CD4-positive, alpha-beta T cell (primary cell): Measurements from ENCODE around the gene QSER1. TPM values are rescaled to one million over a fixed set of nuclear protein-coding genes. Genes with fewer than 3 reads are reported as not detected.

Experiments used
- ATAC-seq: fragments of 200-7000 bp; cut with Tn5 transposase; one replicate; pipeline ENCODE4 v1.10.0; 2022; ENCODE audit warnings: mild to moderate bottlenecking; ENCODE audit not compliant: poor library complexity
- CTCF ChIA-PET: fragments of 350-600 bp; sonication (Branson Sonifier 250); formaldehyde crosslinking; loops from one replicate; lab custom pipeline; 2021; ENCODE audit warnings: antibody characterized with exemption, inconsistent platforms; lab: Charles Lee
- POLR2A ChIA-PET: fragments of 350-600 bp; sonication (Branson Sonifier 250); formaldehyde crosslinking; loops from one replicate; lab custom pipeline; 2021; ENCODE audit warnings: antibody characterized with exemption, inconsistent platforms; lab: Charles Lee
- DNase-seq, 14 experiments: peaks; one replicate each; pipeline ENCODE4 v3.0.0-alpha.2; 2013 to 2020; ENCODE audit warnings: mixed read lengths in 2 of 14
- H3K27ac ChIP-seq, 2 donors: one replicate each; pipeline versions ENCODE4 v1.5.1 to v1.7.0; 2013; ENCODE audit warnings: low read length in 2 of 2, low read depth in 1 of 2, mild to moderate bottlenecking in 1 of 2
- H3K27me3 ChIP-seq, 2 experiments: 1 replicate in 1 of 2; 2 replicates in 1 of 2; pipeline versions ENCODE4 v1.6.1 to v1.7.0; 2013; ENCODE audit warnings: low read length in 2 of 2, control low read depth in 1 of 2, mild to moderate bottlenecking in 1 of 2, moderate library complexity in 1 of 2; ENCODE audit not compliant: insufficient read depth in 2 of 2, control insufficient read depth in 1 of 2
- H3K36me3 ChIP-seq: one replicate; pipeline ENCODE4 v1.6.1; 2013; ENCODE audit warnings: low read length, control low read depth; ENCODE audit not compliant: insufficient read depth
- H3K4me1 ChIP-seq: one replicate; pipeline ENCODE4 v1.6.1; 2013; ENCODE audit warnings: low read length, control low read depth; ENCODE audit not compliant: insufficient read depth
- H3K4me3 ChIP-seq: one replicate; pipeline ENCODE4 v1.5.1; 2013; ENCODE audit warnings: mild to moderate bottlenecking, low read length, moderate library complexity
- H3K9me3 ChIP-seq, 2 experiments: 1 replicate in 1 of 2; 2 replicates in 1 of 2; pipeline versions ENCODE4 v1.6.1 to v1.7.0; 2013; ENCODE audit warnings: low read length in 2 of 2, mild to moderate bottlenecking in 2 of 2, control low read depth in 1 of 2, moderate library complexity in 1 of 2; ENCODE audit not compliant: control insufficient read depth in 1 of 2, insufficient read depth in 1 of 2
- H3K27ac Mint-ChIP-seq: one replicate; pipeline ENCODE4 v1.8.0; 2020; ENCODE audit warnings: mixed read lengths
- H3K27me3 Mint-ChIP-seq: one replicate; pipeline ENCODE4 v1.8.0; 2021; ENCODE audit warnings: mixed read lengths
- H3K36me3 Mint-ChIP-seq: one replicate; pipeline ENCODE4 v1.8.0; 2021; ENCODE audit warnings: low read depth, mixed read lengths
- H3K4me1 Mint-ChIP-seq: one replicate; pipeline ENCODE4 v1.8.0; 2021; ENCODE audit warnings: low read depth, mixed read lengths
- H3K4me3 Mint-ChIP-seq: one replicate; pipeline ENCODE4 v1.8.0; 2020; ENCODE audit warnings: mild to moderate bottlenecking, mixed read lengths
- H3K9me3 Mint-ChIP-seq: one replicate; pipeline ENCODE4 v1.8.0; 2020; ENCODE audit warnings: mixed read lengths
- CTCF ChIP-seq: fragments of 200-600 bp; IDR thresholded peaks from one replicate; pipeline ENCODE4 v1.8.0; 2022; ENCODE audit warnings: antibody characterized with exemption, mild to moderate bottlenecking
- intact Hi-C, 2 experiments: fragments of 100-400 bp; cut with DNase I in 1 of 2; cut with micrococcal nuclease in 1 of 2; formaldehyde crosslinking; loops; one replicate each; pipeline versions ENCODE4 v1.15.1 to v1.9.0; 2023 to 2025; cut with DNase I, micrococcal nuclease
- total RNA-seq, 174 experiments: library from RNA in 2 of 174; stranded (reverse) in 2 of 174; gene quantifications; one replicate each; pipeline ENCODE4 v1.2.3 and lab custom pipeline; 2021 to 2026

The QSER1 gene
- total RNA-seq, 2 experiments from 2014 or later = 9.0 to 10.1 TPM

- H3K27me3 ChIP-seq = no peaks in the 10 kb centered on the region
- no peak overlapping the region for H3K27ac Mint-ChIP-seq
- peaks cover 7% of the 10 kb centered on the region for H3K27me3 Mint-ChIP-seq
- intact Hi-C loops = loop anchor here (10.0 kb wide), 2 partner anchors 184 to 454 kb away; no protein-coding TSS in a partner anchor
- no peak for ATAC-seq
- H3K36me3 ChIP-seq = no peaks in the 10 kb centered on the region
- ChIA-PET POLR2A (no interaction called here), CTCF (no interaction called here)
- H3K4me1 ChIP-seq = no peaks in the 10 kb centered on the region
- no peaks in the 10 kb centered on the region for H3K4me1 Mint-ChIP-seq
- no peak overlapping the region for H3K27ac ChIP-seq
- no peaks in the 10 kb centered on the region for H3K36me3 Mint-ChIP-seq
- H3K4me3 ChIP-seq = no peak overlapping the region
- no peaks in the 10 kb centered on the region for H3K9me3 Mint-ChIP-seq
- no peak for DNase-seq
- no peak overlapping the region for H3K4me3 Mint-ChIP-seq
- no peak for TF ChIP-seq CTCF
- no peaks in the 10 kb centered on the region for H3K9me3 ChIP-seq
Observed at GRCh38 chr11:32881286-32881685, 11.3 kb upstream of the QSER1 start.

- no peaks in the 10 kb centered on the region for H3K36me3 ChIP-seq
- H3K27ac Mint-ChIP-seq = no peak overlapping the region
- peaks cover 0 to 10% of the 10 kb centered on the region in 2 experiments for H3K9me3 ChIP-seq
- H3K9me3 Mint-ChIP-seq = no peaks in the 10 kb centered on the region
- POLR2A ChIA-PET = no interaction called here
- intact Hi-C loops = loop anchor here (10.0 kb wide), 2 partner anchors 181 to 451 kb away; no protein-coding TSS in a partner anchor
- H3K4me3 ChIP-seq = no peak overlapping the region
- H3K36me3 Mint-ChIP-seq = no peaks in the 10 kb centered on the region
- no peak for TF ChIP-seq CTCF
- H3K4me3 Mint-ChIP-seq = no peak overlapping the region
- H3K27ac ChIP-seq = no peak overlapping the region
- H3K4me1 ChIP-seq = no peaks in the 10 kb centered on the region
- ATAC-seq (no peak), DNase-seq (no peak)
- H3K27me3 Mint-ChIP-seq = peaks cover 5% of the 10 kb centered on the region
- CTCF ChIA-PET = no interaction called here
- no peaks in the 10 kb centered on the region for H3K4me1 Mint-ChIP-seq
- H3K27me3 ChIP-seq = no peaks in the 10 kb centered on the region
Observed at GRCh38 chr11:32883421-32883820, 9.2 kb upstream of the QSER1 start.

DNA sequence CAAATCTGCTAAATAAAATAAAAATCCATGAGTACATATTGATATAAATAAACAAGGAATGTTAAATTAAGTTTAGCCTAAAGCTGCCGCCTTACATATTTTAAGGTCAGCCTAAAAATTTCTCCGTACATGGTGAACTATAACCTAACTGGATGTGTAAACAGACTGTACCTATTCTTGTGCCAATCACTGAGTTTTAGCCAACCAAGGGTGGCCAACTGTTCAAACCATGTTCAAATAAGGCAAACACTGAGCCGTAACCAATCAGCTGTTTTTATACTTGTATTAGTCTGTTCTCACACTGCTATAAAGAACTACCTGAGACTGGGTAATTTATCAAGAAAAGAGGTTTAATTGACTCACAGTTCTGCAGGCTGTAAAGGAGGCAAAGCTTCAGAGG lies 8.6 kb upstream of the QSER1 start:
- peaks cover under 1% of the 10 kb centered on the region for H3K27me3 Mint-ChIP-seq
- H3K4me1 ChIP-seq = no peaks in the 10 kb centered on the region
- H3K36me3 ChIP-seq = no peaks in the 10 kb centered on the region
- ChIA-PET CTCF (no interaction called here), POLR2A (no interaction called here)
- no peak overlapping the region for H3K4me3 Mint-ChIP-seq
- no peak overlapping the region for H3K27ac ChIP-seq
- H3K27me3 ChIP-seq = no peaks in the 10 kb centered on the region
- no peaks in the 10 kb centered on the region for H3K4me1 Mint-ChIP-seq
- no peak overlapping the region for H3K4me3 ChIP-seq
- DNase-seq (no peak), ATAC-seq (no peak)
- no peak for TF ChIP-seq CTCF
- H3K9me3 ChIP-seq = peaks cover 0 to 12% of the 10 kb centered on the region in 2 experiments
- H3K36me3 Mint-ChIP-seq = no peaks in the 10 kb centered on the region
- H3K9me3 Mint-ChIP-seq = no peaks in the 10 kb centered on the region
- intact Hi-C loops = loop anchor here (10.0 kb wide), 2 partner anchors 181 to 451 kb away; no protein-coding TSS in a partner anchor
- H3K27ac Mint-ChIP-seq = no peak overlapping the region
